ENCODE results near the gene LNX1.

DNA sequence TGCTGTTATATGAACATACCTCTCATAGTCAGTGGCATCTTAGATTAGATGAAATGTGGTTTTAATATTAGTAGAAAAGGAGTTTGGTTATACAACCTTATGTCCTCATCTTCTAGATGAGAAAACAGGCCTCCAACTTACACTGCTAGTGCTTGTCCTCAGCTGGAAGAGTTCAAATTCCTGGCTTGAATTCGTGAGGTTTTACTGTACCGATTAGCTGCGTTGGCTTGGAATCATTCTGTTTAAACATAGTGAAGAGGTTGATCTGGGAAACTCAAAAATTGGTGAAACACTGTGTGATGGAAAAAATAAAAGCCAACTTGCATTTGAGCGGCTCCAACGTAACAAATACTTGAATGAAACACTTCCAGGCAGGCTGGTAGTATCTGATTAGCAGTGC lies 81.0 kb downstream of the LNX1 start:
- TF ChIP-seq, protein P1, sequence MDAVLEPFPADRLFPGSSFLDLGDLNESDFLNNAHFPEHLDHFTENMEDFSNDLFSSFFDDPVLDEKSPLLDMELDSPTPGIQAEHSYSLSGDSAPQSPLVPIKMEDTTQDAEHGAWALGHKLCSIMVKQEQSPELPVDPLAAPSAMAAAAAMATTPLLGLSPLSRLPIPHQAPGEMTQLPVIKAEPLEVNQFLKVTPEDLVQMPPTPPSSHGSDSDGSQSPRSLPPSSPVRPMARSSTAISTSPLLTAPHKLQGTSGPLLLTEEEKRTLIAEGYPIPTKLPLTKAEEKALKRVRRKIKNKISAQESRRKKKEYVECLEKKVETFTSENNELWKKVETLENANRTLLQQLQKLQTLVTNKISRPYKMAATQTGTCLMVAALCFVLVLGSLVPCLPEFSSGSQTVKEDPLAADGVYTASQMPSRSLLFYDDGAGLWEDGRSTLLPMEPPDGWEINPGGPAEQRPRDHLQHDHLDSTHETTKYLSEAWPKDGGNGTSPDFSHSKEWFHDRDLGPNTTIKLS (IDR thresholded peaks at IDR 0.05; ENCODE audit: borderline replicate concordance, low read depth) = no peak
- TF ChIP-seq, protein P2, sequence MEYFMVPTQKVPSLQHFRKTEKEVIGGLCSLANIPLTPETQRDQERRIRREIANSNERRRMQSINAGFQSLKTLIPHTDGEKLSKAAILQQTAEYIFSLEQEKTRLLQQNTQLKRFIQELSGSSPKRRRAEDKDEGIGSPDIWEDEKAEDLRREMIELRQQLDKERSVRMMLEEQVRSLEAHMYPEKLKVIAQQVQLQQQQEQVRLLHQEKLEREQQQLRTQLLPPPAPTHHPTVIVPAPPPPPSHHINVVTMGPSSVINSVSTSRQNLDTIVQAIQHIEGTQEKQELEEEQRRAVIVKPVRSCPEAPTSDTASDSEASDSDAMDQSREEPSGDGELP (CRISPR knock-in tag; IDR thresholded peaks at IDR 0.05; ENCODE audit: borderline replicate concordance) = no peak
- TF ChIP-seq ZBTB8A (IDR thresholded peaks at IDR 0.05; ENCODE audit: partially characterized antibody) = no peak
